Measurements from ENCODE around the gene NFYC. TPM values are rescaled to one million over a fixed set of nuclear protein-coding genes. Genes with fewer than 3 reads are reported as not detected.
A peak's percentile ranks its signal among the peaks of the same experiment; 100 is the strongest.

NFYC gene
- total RNA-seq, 1 donor from 2014 or later: 38.0 TPM

GRCh38 chr1:40808002-40808401, 116.5 kb downstream of the NFYC start:
- no peaks in the 10 kb centered on the region for H3K36me3 Mint-ChIP-seq
- peaks cover 57% of the 10 kb centered on the region for H3K4me1 Mint-ChIP-seq
- H3K9ac ChIP-seq: no peak overlapping the region
- no peak overlapping the region for H2AFZ ChIP-seq (replicated peaks)
- H3K9me3 Mint-ChIP-seq: no peaks in the 10 kb centered on the region
- H4K20me1 ChIP-seq (ENCODE audit: low read depth): peaks cover 4% of the 10 kb centered on the region
- no peaks in the 10 kb centered on the region for H3K79me2 ChIP-seq (ENCODE audit: low read depth)
- peaks cover 21% of the 10 kb centered on the region for H3K4me1 ChIP-seq
- DNase-seq (ENCODE audit: low spot score): no peak
- no peaks in the 10 kb centered on the region for H3K9me3 ChIP-seq (ENCODE audit: low read depth)
- peak overlapping the region; percentile 15 for H3K27ac Mint-ChIP-seq
- no peak overlapping the region for H3K27ac ChIP-seq
- H3F3A ChIP-seq (ENCODE audit: low read depth): peaks cover 8% of the 10 kb centered on the region
- H3K27me3 Mint-ChIP-seq (ENCODE audit: insufficient read depth, low read depth): peaks cover 18% of the 10 kb centered on the region
- no peak overlapping the region for H3K4me2 ChIP-seq
- H3K36me3 ChIP-seq: no peaks in the 10 kb centered on the region
- TF ChIP-seq EZH2 (IDR thresholded peaks at IDR 0.05) (no peak), CTCF (IDR thresholded peaks at IDR 0.05) (no peak), EZH2phosphoT487 (IDR thresholded peaks at IDR 0.05) (no peak)
- H3K4me3 ChIP-seq: no peak overlapping the region
- H3K4me3 Mint-ChIP-seq: no peak overlapping the region
- H3K27me3 ChIP-seq: no peaks in the 10 kb centered on the region

- H3K9me3 Mint-ChIP-seq: no peaks in the 10 kb centered on the region
- TF ChIP-seq CTCF (IDR thresholded peaks at IDR 0.05) (no peak), EZH2phosphoT487 (IDR thresholded peaks at IDR 0.05) (no peak), EZH2 (IDR thresholded peaks at IDR 0.05) (no peak)
Measured at GRCh38 chr1:40808444-40808843, 116.9 kb downstream of the NFYC start.

GRCh38 chr1:40808909-40809308, 117.4 kb downstream of the NFYC start:
- H3K36me3 ChIP-seq: no peaks in the 10 kb centered on the region
- H3K4me2 ChIP-seq: no peak overlapping the region
- Mint-ChIP-seq H3K9me3 (no peaks in the 10 kb centered on the region), H3K4me3 (no peak overlapping the region), H3K27ac (peak overlapping the region; percentile 12), H3K27me3 (ENCODE audit: insufficient read depth, low read depth) (peaks cover 19% of the 10 kb centered on the region), H3K36me3 (no peaks in the 10 kb centered on the region), H3K4me1 (peaks cover 59% of the 10 kb centered on the region)
- no peaks in the 10 kb centered on the region for H3K27me3 ChIP-seq
- H3K9ac ChIP-seq: no peak overlapping the region
- no peaks in the 10 kb centered on the region for H3K79me2 ChIP-seq (ENCODE audit: low read depth)
- H4K20me1 ChIP-seq (ENCODE audit: low read depth): no peaks in the 10 kb centered on the region
- H3K27ac ChIP-seq: no peak overlapping the region
- H2AFZ ChIP-seq (replicated peaks): no peak overlapping the region
- no peak for DNase-seq (ENCODE audit: low spot score)
- H3K9me3 ChIP-seq (ENCODE audit: low read depth): no peaks in the 10 kb centered on the region
- peaks cover 13% of the 10 kb centered on the region for H3K4me1 ChIP-seq
- H3K4me3 ChIP-seq: no peak overlapping the region
- H3F3A ChIP-seq (ENCODE audit: low read depth): no peaks in the 10 kb centered on the region
- no peak for TF ChIP-seq EZH2 (IDR thresholded peaks at IDR 0.05)
- TF ChIP-seq CTCF (IDR thresholded peaks at IDR 0.05): no peak
- TF ChIP-seq EZH2phosphoT487 (IDR thresholded peaks at IDR 0.05): no peak

More at GRCh38 chr1:40808444-40808843, 116.9 kb downstream of the NFYC start:
- peaks cover 16% of the 10 kb centered on the region for H3K4me1 ChIP-seq
- peaks cover 4% of the 10 kb centered on the region for H3F3A ChIP-seq (ENCODE audit: low read depth)
- H3K36me3 ChIP-seq: no peaks in the 10 kb centered on the region
- H3K36me3 Mint-ChIP-seq: no peaks in the 10 kb centered on the region
- DNase-seq (ENCODE audit: low spot score): no peak
- no peaks in the 10 kb centered on the region for H3K79me2 ChIP-seq (ENCODE audit: low read depth)
- no peaks in the 10 kb centered on the region for H4K20me1 ChIP-seq (ENCODE audit: low read depth)
- H3K27me3 Mint-ChIP-seq (ENCODE audit: insufficient read depth, low read depth): peaks cover 19% of the 10 kb centered on the region
- H3K9me3 ChIP-seq (ENCODE audit: low read depth): no peaks in the 10 kb centered on the region
- no peak overlapping the region for H2AFZ ChIP-seq (replicated peaks)
- H3K27ac Mint-ChIP-seq: no peak overlapping the region
- H3K27ac ChIP-seq: no peak overlapping the region
- H3K4me1 Mint-ChIP-seq: peaks cover 62% of the 10 kb centered on the region
- no peak overlapping the region for H3K9ac ChIP-seq
- H3K4me3 ChIP-seq: no peak overlapping the region
- H3K27me3 ChIP-seq: no peaks in the 10 kb centered on the region
- no peak overlapping the region for H3K4me3 Mint-ChIP-seq
- no peak overlapping the region for H3K4me2 ChIP-seq
